Lower lobe of right lung (tissue), 2 donors: ENCODE measurements around the gene LTBP1. TPM values are rescaled to one million over a fixed set of nuclear protein-coding genes. Genes with fewer than 3 reads are reported as not detected.

Source experiments
- ATAC-seq, 2 donors: fragments of 200-7000 bp; cut with Tn5 transposase; one replicate each; pipeline ENCODE4 v1.9.1; 2020 to 2022; ENCODE audit warnings: mild to moderate bottlenecking in 2 of 2, moderate library complexity in 2 of 2
- DNase-seq: peaks from one replicate; pipeline ENCODE4 v3.0.0-alpha.2; 2020
- H3K27ac ChIP-seq: fragments of 200-600 bp; one replicate; pipeline ENCODE4 v1.8.0; 2022
- H3K27me3 ChIP-seq: fragments of 200-600 bp; one replicate; pipeline ENCODE4 v1.8.0; 2022; ENCODE audit warnings: low read depth
- H3K36me3 ChIP-seq: fragments of 200-600 bp; one replicate; pipeline ENCODE4 v1.8.0; 2022; ENCODE audit warnings: mild to moderate bottlenecking
- H3K4me1 ChIP-seq: fragments of 200-600 bp; one replicate; pipeline ENCODE4 v1.8.0; 2022
- H3K4me3 ChIP-seq: fragments of 200-600 bp; one replicate; pipeline ENCODE4 v1.8.0; 2022; ENCODE audit warnings: mild to moderate bottlenecking
- H3K9me3 ChIP-seq: fragments of 200-600 bp; one replicate; pipeline ENCODE4 v1.8.0; 2022
- intact Hi-C: fragments of 100-400 bp; cut with DNase I; formaldehyde crosslinking; loops from one replicate; pipeline ENCODE4 v1.11.0; 2022
- total RNA-seq: library from RNA; stranded (reverse); fragmentation: NEBNext Ultra II Directional; extraction: Animal tissue kit (Norgen Biotek cat#: 25700); gene quantifications from one replicate; pipeline ENCODE4 v1.2.1, GENCODE V29; 2021
- TF ChIP-seq, protein P1 (sequence below): fragments of 200-600 bp; IDR thresholded peaks from one replicate; pipeline ENCODE4 v1.8.0; 2022; ENCODE audit warnings: antibody characterized with exemption, mild to moderate bottlenecking
- donor health status: DM: no; HTN: yes; CAD: no; lungs with severe emphysema.

Gene LTBP1
- total RNA-seq, 1 donor from 2014 or later: 34.7 TPM

DNA sequence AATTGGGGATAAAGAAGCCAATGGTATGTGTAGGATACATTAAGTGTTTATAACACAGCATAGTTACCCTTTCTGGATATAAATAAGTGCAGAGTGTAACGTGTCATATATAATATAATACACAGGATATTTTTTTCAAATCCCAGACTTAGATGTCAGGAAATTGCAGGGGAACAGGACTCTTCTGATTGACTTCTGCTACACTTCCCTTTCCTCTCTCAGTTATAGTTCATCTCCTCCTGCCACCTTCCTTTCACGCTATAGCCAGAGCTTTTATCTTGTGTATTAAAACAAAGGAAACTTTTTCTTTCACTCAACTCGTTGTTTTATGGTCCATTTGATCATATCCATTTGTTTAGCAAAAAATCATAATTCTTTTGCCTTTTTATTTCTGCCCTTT is 371.7 kb downstream of the LTBP1 start:
- peaks cover 20% of the 10 kb centered on the region for H3K4me1 ChIP-seq
- intact Hi-C loops: no loop called here
- H3K27ac ChIP-seq: no peak overlapping the region
- TF ChIP-seq, protein P1, sequence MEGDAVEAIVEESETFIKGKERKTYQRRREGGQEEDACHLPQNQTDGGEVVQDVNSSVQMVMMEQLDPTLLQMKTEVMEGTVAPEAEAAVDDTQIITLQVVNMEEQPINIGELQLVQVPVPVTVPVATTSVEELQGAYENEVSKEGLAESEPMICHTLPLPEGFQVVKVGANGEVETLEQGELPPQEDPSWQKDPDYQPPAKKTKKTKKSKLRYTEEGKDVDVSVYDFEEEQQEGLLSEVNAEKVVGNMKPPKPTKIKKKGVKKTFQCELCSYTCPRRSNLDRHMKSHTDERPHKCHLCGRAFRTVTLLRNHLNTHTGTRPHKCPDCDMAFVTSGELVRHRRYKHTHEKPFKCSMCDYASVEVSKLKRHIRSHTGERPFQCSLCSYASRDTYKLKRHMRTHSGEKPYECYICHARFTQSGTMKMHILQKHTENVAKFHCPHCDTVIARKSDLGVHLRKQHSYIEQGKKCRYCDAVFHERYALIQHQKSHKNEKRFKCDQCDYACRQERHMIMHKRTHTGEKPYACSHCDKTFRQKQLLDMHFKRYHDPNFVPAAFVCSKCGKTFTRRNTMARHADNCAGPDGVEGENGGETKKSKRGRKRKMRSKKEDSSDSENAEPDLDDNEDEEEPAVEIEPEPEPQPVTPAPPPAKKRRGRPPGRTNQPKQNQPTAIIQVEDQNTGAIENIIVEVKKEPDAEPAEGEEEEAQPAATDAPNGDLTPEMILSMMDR: no peak
- H3K9me3 ChIP-seq: no peaks in the 10 kb centered on the region
- DNase-seq: no peak
- ATAC-seq: no peak
- no peak overlapping the region for H3K4me3 ChIP-seq
- no peaks in the 10 kb centered on the region for H3K36me3 ChIP-seq
- no peaks in the 10 kb centered on the region for H3K27me3 ChIP-seq

DNA sequence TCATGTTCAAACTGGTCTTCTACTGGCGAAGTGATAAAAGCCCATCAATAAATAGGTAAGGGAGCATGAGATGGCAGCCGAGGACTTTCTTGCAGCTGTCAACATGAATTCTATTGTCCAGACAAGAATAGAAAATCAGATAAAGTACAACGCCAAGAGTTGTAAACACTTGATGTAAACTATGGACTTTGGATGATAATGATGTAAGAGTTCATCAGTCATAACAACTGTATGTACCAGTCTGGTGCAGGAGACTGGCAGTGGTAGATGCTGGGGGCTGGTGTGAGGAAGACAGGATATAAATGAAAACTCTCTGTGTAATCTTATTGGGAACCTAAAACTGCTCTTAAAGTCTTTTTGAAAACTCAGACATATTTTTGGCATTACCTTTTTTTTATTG is 373.8 kb downstream of the LTBP1 start:
- TF ChIP-seq, protein P1: no peak
- Histone ChIP-seq H3K4me3 (no peak overlapping the region), H3K27ac (no peak overlapping the region), H3K27me3 (no peaks in the 10 kb centered on the region), H3K4me1 (peaks cover 20% of the 10 kb centered on the region), H3K36me3 (no peaks in the 10 kb centered on the region), H3K9me3 (no peaks in the 10 kb centered on the region)
- ATAC-seq: no peak
- no peak for DNase-seq
- intact Hi-C loops: no loop called here

DNA sequence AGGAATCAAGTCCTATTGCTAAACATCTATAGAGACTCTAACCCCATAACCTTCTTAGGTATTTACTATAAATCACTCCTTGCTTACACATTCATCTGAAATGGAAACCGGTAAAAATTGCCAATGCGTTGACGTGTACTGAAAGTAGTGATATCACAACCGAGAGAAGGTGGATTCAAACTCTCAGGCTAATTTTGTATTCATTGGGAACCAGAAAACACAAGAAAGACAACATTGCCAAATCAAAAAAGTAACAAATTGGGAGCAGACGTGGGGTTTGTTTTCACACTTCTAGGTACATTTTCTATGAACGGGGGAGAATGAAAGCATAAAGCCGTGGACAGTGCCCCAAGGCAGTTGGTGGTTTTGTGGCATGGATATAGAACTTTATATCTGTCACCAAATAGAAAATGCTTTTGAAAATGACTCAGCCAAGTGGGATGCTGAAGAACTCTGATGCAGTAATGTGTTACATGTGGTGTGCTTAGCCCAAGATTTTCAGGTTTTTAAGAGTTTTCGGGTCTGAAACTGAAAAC is 374.6 kb downstream of the LTBP1 start:
- intact Hi-C loops: no loop called here
- no peaks in the 10 kb centered on the region for H3K36me3 ChIP-seq
- TF ChIP-seq, protein P1: no peak
- ATAC-seq (no peak), DNase-seq (no peak)
- H3K9me3 ChIP-seq: no peaks in the 10 kb centered on the region
- no peak overlapping the region for H3K4me3 ChIP-seq
- H3K4me1 ChIP-seq: peaks cover 20% of the 10 kb centered on the region
- H3K27me3 ChIP-seq: no peaks in the 10 kb centered on the region
- H3K27ac ChIP-seq: no peak overlapping the region

DNA sequence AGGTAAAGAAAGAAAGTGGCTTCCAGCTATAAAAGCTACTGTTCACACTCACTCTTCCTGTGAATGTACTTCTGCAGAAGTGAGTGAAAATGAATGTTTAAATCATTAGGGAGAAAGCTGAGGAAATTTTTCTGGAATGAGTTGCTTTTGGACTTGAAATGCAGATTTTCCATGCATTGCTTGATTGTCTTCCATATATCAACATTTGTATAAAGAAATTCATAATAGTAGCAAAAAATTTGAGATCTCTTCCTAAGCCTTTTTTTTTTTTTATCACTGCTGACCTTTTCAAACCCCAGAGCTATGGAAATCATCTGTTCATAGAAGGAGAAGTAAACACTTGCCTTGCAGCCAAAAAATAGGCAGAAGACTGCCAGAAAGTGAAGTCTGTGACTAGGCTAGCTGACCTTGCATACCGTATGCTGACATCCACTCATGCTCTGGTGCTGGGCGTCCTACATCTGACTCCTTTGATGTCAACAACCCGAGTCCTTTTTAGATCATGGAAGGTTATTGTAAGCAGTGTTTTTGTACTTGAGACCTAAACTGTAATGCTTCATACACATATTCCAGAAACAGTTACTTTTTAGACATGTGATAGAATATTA is 375.2 kb downstream of the LTBP1 start:
- ATAC-seq (peak in 1 of 2 donors; percentile 30), DNase-seq (no peak)
- H3K9me3 ChIP-seq: no peaks in the 10 kb centered on the region
- H3K27ac ChIP-seq: no peak overlapping the region
- H3K36me3 ChIP-seq: no peaks in the 10 kb centered on the region
- H3K27me3 ChIP-seq: no peaks in the 10 kb centered on the region
- no peak overlapping the region for H3K4me3 ChIP-seq
- intact Hi-C loops: no loop called here
- TF ChIP-seq, protein P1: no peak
- peaks cover 20% of the 10 kb centered on the region for H3K4me1 ChIP-seq

DNA sequence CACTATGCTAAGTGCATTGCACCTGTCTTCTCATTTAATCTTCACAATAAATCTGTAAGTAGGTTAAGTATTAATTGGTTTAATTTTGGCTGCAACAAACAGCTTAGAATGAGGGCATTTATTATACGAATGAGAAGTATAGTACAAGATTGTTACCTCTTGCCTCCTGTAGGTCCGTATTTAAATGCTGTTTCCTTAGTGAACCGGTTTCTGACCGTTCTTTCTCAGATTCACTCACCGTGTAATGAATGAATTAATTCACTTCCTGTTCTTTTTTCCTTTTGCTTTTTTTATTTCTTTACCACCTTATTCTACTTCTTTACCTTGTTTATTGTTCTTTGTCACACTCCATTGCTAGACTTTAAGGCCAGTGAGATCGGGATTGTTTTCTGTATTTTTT is 375.9 kb downstream of the LTBP1 start:
- H3K4me3 ChIP-seq: no peak overlapping the region
- intact Hi-C loops: no loop called here
- H3K36me3 ChIP-seq: no peaks in the 10 kb centered on the region
- peaks cover 20% of the 10 kb centered on the region for H3K4me1 ChIP-seq
- no peak for DNase-seq
- no peaks in the 10 kb centered on the region for H3K27me3 ChIP-seq
- no peak for ATAC-seq
- TF ChIP-seq, protein P1: no peak
- H3K9me3 ChIP-seq: no peaks in the 10 kb centered on the region
- H3K27ac ChIP-seq: no peak overlapping the region
